ENCODE data around the gene ROBO1. TPM values are rescaled to one million over a fixed set of nuclear protein-coding genes. Genes with fewer than 3 reads are reported as not detected.

ROBO1 gene
- total and polyA plus RNA-seq, 2 donors from 2014 or later: 2.1 to 22.1 TPM

DNA sequence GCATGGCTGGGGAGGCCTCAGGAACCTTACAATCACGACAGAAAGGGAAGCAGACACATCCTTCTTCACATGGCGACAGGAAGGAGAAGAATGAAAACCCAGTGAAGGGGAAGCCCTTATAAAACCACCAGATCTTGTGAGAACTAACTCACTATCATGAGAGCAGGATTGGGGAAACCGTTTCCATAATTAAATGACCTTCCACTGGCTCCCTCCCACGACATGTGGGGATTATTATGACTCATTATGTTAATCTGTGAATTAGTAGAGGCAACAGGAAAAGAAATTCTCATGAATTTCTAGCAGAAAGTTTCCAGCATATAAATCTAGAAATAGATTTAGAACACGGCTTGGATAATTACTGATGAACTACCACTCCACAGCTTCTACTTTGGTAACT is 937.3 kb downstream of the ROBO1 start:
- Histone ChIP-seq H3K9me3 (ENCODE audit: control insufficient read depth in 2 of 3, insufficient read depth in 1 of 3, low read length in 3 of 3) (no peaks in the 10 kb centered on the region), H3K36me3 (ENCODE audit: control insufficient read depth in 2 of 3, insufficient read depth in 3 of 3, low read length in 3 of 3) (no peaks in the 10 kb centered on the region), H3K4me3 (ENCODE audit: low read length in 3 of 3) (no peak overlapping the region), H3K9ac (ENCODE audit: low read length in 3 of 3) (no peak overlapping the region), H3K27me3 (ENCODE audit: control insufficient read depth, insufficient read depth, low read length) (no peaks in the 10 kb centered on the region), H3K27ac (ENCODE audit: low read depth in 2 of 2, low read length in 2 of 2) (no peak overlapping the region), H3K4me1 (ENCODE audit: control insufficient read depth in 2 of 3, insufficient read depth in 2 of 3, low read depth in 1 of 3, low read length in 3 of 3) (no peaks in the 10 kb centered on the region)
- FAIRE-seq: no peak
- TF ChIP-seq, protein P1, sequence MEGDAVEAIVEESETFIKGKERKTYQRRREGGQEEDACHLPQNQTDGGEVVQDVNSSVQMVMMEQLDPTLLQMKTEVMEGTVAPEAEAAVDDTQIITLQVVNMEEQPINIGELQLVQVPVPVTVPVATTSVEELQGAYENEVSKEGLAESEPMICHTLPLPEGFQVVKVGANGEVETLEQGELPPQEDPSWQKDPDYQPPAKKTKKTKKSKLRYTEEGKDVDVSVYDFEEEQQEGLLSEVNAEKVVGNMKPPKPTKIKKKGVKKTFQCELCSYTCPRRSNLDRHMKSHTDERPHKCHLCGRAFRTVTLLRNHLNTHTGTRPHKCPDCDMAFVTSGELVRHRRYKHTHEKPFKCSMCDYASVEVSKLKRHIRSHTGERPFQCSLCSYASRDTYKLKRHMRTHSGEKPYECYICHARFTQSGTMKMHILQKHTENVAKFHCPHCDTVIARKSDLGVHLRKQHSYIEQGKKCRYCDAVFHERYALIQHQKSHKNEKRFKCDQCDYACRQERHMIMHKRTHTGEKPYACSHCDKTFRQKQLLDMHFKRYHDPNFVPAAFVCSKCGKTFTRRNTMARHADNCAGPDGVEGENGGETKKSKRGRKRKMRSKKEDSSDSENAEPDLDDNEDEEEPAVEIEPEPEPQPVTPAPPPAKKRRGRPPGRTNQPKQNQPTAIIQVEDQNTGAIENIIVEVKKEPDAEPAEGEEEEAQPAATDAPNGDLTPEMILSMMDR (IDR thresholded peaks at IDR 0.05; ENCODE audit: borderline replicate concordance, extremely low read depth, insufficient read depth): no peak
- intact Hi-C loops (cut with DNase I): no loop called here
- DNase-seq: no peak

DNA sequence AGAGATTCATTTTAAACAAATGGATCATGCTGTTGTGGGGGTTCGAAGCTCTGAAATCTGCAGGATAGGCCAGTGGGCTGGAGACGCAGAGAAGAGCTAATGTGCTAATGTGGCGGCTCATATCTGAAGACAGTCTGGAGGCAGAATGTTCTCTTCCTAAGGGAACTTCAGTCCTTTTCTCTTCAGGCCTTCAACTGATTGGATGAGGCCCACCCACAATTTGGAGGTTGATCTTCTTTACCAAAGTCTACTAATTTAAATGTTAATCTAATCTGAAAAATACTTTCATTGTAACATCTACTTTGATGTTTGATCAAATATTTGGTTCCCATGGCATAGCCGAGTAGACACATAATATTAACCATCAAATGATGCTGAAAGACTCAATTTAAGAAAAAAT is 940.2 kb downstream of the ROBO1 start:
- FAIRE-seq: no peak
- Histone ChIP-seq H3K9me3 (ENCODE audit: control insufficient read depth in 2 of 3, insufficient read depth in 1 of 3, low read length in 3 of 3) (no peaks in the 10 kb centered on the region), H3K27me3 (ENCODE audit: control insufficient read depth, insufficient read depth, low read length) (no peaks in the 10 kb centered on the region), H3K9ac (ENCODE audit: low read length in 3 of 3) (no peak overlapping the region), H3K36me3 (ENCODE audit: control insufficient read depth in 2 of 3, insufficient read depth in 3 of 3, low read length in 3 of 3) (no peaks in the 10 kb centered on the region), H3K27ac (ENCODE audit: low read depth in 2 of 2, low read length in 2 of 2) (no peak overlapping the region), H3K4me3 (ENCODE audit: low read length in 3 of 3) (no peak overlapping the region), H3K4me1 (ENCODE audit: control insufficient read depth in 2 of 3, insufficient read depth in 2 of 3, low read depth in 1 of 3, low read length in 3 of 3) (no peaks in the 10 kb centered on the region)
- DNase-seq: no peak
- intact Hi-C loops (cut with DNase I): no loop called here
- TF ChIP-seq, protein P1 (IDR thresholded peaks at IDR 0.05; ENCODE audit: borderline replicate concordance, extremely low read depth, insufficient read depth): no peak

DNA sequence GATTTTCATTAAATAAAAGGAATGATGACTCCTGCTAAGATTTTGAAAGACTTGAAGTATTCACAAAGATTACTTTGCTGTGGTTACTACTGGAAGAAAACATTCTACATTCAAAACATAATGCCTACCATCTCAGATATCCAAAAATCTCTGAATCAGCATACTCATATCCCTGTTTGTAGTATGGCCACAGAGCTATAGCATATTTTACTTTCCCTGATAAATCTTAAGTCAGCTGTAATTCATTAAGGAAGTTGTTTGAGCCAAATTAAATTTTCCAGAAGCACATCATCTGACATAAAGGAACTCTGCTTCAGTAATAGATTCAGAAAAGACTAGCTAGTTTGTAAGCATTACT is 942.0 kb downstream of the ROBO1 start:
- Histone ChIP-seq H3K27ac (ENCODE audit: low read depth in 2 of 2, low read length in 2 of 2) (no peak overlapping the region), H3K4me1 (ENCODE audit: control insufficient read depth in 2 of 3, insufficient read depth in 2 of 3, low read depth in 1 of 3, low read length in 3 of 3) (no peaks in the 10 kb centered on the region), H3K27me3 (ENCODE audit: control insufficient read depth, insufficient read depth, low read length) (no peaks in the 10 kb centered on the region), H3K9me3 (ENCODE audit: control insufficient read depth in 2 of 3, insufficient read depth in 1 of 3, low read length in 3 of 3) (no peaks in the 10 kb centered on the region), H3K4me3 (ENCODE audit: low read length in 3 of 3) (no peak overlapping the region), H3K36me3 (ENCODE audit: control insufficient read depth in 2 of 3, insufficient read depth in 3 of 3, low read length in 3 of 3) (no peaks in the 10 kb centered on the region), H3K9ac (ENCODE audit: low read length in 3 of 3) (no peak overlapping the region)
- DNase-seq (no peak), FAIRE-seq (no peak)
- intact Hi-C loops (cut with DNase I): no loop called here
- TF ChIP-seq, protein P1 (IDR thresholded peaks at IDR 0.05; ENCODE audit: borderline replicate concordance, extremely low read depth, insufficient read depth): no peak

DNA sequence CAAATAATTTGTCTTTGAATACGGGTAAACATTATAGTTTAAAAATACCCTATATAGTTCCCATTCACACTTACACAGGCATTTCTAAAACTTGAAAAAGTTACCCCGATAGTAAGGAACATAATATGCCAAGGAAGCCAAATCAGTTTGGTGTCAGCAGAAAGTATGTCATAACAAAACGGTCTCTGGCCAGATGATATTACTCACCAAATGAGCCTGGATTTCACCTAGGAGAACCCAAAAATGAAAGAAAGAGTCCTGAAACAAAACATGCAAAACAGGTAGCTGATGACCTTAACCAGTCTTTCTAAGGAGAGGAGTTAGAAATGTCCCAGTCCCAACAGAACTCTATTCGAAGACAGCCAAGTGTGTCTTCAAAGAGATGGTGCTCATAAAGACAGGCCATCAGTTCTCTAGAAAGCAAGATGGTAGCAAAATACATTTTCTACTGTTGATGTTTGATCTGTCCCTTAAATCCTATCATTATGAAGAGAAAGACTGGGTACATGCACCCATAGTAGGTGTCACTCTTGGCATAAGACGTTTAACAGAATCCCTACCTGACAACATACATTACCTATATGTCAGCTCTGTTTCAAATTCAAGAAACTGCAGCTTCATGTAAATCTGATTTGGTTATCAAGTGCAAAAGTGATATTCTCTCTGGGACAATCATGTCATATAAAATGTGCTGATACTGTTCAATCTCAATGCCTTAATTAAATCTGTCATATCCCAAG is 942.5 kb downstream of the ROBO1 start:
- Histone ChIP-seq H3K4me1 (ENCODE audit: control insufficient read depth in 2 of 3, insufficient read depth in 2 of 3, low read depth in 1 of 3, low read length in 3 of 3) (no peaks in the 10 kb centered on the region), H3K4me3 (ENCODE audit: low read length in 3 of 3) (no peak overlapping the region), H3K9ac (ENCODE audit: low read length in 3 of 3) (no peak overlapping the region), H3K27me3 (ENCODE audit: control insufficient read depth, insufficient read depth, low read length) (no peaks in the 10 kb centered on the region), H3K27ac (ENCODE audit: low read depth in 2 of 2, low read length in 2 of 2) (no peak overlapping the region), H3K9me3 (ENCODE audit: control insufficient read depth in 2 of 3, insufficient read depth in 1 of 3, low read length in 3 of 3) (no peaks in the 10 kb centered on the region), H3K36me3 (ENCODE audit: control insufficient read depth in 2 of 3, insufficient read depth in 3 of 3, low read length in 3 of 3) (no peaks in the 10 kb centered on the region)
- TF ChIP-seq, protein P1 (IDR thresholded peaks at IDR 0.05; ENCODE audit: borderline replicate concordance, extremely low read depth, insufficient read depth): no peak
- DNase-seq (no peak), FAIRE-seq (no peak)
- intact Hi-C loops (cut with DNase I): no loop called here

Measured in kidney (tissue), 14 donors.